T-helper 22 cell (primary cell): ENCODE measurements around the gene HPCAL1.

Experiments used
- DNase-seq: peaks from one replicate; pipeline ENCODE4 v3.0.0-alpha.2; 2020; ENCODE audit warnings: low read depth

The HPCAL1 gene

DNA sequence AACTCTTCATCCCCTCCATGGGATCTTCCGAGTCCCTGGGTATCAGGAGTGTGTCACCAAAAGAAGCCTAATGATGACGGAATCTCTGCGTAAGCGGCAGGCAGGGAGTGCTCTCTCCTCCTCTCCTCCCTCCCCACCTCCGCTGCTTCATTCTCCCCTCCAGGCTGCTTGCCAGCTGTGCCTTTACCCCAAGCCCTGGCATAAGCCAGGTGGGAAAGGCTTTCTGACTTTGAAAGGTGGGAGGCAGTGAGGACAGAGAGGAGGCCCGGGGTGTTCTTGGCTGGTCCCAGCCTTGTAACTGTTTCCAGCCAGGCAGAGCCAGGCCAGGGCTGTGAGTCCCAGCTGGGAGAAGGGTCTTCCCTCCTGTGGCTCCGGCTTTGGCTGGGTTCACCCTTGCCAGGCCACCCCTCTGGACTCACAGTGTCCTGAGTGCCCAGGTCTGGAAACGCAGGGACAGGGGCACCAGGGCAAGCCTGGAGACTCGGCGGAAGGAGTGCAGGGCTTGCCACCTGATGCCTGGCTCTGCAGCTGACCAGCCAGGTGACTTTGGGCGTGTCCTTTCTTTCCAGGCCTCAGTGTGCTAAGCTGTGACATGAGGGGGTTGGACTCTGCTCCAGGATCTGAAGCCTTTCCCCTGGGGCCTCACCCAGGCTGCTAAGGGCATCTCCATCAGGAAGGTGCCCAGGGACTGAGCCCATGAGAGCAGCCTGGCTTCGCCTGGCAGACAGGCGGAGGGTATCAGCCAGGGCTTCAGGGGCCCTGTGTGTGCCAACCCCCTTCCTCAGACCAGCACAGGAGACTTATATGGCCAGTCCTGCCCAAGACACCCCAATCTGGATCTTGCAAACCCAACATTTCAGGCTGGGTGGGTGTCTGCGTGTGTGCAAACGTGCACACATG, 32.7 kb upstream of the HPCAL1 start:
- no peak for DNase-seq

- no peak for DNase-seq
Measured at GRCh38 chr2:10271509-10271908, 31.2 kb upstream of the HPCAL1 start.

DNA sequence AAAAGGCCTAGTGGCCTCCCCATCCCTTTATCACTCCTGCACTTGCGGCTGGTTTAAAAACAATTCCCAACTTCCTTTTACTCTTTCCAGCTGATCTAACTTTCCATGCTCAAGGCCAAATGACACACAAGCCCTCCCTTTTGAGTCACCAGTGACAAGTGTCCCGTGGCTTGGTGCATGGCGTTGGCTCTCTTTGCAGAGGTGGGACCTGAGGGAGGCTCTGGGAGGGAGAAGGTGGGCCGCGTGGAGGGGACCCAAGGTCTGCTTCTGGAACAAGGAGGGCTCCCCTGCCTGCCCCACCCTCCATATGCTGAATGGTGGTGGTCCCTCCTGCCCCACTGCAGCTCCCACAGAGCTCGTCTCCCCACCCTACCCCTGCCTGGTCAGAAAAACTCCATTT, 30.8 kb upstream of the HPCAL1 start:
- no peak for DNase-seq

GRCh38 chr2:10272464-10272863, 30.2 kb upstream of the HPCAL1 start:
- no peak for DNase-seq

DNA sequence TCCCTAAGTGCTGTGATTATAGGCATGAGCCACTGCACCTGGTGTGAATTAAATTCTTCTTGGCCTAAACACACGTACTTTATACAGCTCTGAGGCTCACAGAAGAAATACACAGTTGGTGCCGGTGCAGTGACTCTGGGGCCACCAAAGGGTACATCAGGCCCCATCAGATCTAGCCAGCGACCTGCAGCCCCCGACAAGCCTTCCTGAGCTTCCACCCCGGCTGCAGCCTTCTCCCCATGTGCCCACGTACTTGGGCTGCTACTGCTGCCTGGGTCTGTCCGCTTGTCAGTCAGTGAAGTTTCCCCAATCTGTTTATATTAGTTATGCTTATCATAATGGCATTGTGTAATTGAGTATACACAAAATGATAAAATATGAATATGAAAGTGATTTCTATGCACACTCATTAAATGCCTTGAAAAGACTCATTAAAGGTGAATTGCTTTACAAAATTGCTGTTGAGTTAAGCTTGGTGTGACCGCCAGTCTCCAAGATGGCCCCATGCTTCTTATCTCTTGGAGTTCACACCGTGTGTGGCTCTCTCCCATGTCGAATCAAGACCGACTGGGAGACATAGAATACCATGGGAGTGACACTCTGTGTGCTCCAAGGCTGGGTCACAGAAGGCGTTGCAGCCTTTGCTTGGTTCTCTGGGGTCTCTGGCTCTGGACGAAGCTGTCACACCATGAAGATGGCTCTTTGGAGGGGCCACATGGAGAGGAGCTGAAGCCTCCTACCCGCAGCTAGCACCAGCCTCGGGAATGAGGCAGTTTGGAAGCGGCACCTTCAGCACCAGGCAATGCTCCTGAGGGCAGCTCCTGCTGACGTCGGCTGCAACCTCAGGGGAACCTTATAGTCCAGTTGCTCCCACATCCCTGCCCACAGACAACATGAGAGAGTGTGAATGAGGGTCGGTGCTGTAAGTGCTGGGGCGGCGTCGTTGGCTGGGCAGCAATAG, 29.2 kb upstream of the HPCAL1 start:
- DNase-seq, result no peak

DNA sequence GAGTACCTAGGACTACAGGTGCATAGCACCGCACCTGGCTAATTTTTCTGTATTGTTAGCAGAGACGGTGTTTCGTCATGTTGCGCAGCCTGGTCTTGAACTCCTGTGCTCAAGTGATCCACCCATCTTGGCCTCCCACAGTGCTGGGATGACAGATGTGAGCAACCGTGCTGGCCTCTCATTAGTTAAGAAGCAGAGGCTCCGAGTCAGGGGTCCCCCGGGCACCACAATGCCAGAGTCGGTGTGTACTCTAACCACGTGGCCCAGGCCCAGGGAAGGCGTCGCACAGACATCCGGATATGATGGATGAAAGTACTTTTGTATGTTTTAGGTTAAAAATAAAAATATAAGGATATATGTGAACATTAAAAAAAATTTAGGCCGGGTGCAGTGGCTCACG, 28.3 kb upstream of the HPCAL1 start:
- no peak for DNase-seq

DNA sequence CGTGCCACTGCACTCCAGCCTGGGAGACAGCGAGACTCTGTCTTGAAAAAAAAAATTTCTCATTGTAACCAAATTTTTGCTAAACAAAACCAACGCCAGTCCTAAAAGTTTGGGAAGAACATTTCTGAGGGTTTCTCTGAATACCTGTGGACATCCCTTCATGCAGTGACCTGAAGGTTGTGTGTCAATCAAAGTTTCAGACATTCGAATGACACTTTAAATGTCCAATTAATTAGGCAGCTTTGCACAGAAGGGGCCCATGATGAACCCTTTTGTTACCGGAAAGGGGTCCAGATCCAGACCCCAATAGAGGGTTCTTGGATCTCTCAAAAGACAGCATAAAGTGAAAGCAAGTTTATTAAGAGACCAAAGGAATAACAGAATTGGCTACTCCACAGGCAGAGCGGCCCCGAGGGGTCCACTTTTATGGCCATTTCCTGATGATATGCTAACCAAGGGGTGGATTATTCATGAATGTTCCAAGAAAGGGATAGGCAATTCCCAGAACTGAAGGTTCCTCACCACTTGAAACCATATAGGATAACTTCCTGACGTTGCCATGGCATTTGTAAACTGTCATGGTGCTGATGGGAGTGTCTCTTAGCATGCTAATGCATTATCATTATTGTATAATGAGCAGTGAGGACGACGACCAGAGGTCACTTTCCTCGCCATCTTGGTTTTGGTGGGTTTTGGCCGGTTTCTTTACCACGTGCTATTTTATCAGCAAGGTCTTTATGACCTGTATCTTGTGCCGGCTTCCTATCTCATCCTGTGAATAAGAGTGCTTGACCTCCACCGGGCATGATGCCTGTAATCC, 27.5 kb upstream of the HPCAL1 start:
- no peak for DNase-seq

GRCh38 chr2:10276481-10277292, 26.0 kb upstream of the HPCAL1 start:
- no peak for DNase-seq

DNA sequence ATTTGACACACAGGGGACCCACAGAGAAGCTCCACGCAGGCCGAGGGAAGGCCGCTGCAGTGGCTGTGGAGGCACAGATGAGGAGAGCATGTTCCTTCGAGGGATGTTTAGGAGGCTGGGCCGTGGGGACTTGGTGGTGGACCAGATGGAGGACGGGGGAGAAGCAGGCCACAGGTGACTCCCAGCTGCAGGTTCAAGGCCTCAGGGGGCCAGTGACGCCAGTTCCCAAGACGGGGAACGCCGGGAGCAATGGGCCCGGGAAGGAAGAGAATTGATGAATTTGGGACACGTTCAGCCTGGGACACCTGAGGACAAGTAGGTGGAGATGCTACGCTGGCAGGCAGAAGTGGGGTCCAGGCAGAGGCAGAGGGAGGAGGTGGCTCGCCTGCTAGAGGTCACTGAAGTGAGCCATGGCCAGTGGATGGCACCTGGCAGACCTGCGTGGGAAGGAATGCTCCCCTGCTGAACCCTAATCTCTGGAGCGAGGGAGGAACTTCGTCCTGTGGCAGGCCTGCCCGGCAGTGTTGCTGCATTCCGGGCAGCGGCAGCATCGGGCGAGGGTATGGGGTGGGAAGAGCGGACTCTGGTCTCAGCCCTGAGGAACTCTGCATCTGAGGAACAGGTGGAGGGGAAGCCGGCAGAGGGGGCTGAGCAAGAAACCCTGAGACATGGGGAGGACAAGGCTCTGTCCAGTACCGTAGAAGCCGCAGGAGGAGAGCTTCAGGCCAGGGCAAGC, 25.2 kb upstream of the HPCAL1 start:
- DNase-seq, result no peak

DNA sequence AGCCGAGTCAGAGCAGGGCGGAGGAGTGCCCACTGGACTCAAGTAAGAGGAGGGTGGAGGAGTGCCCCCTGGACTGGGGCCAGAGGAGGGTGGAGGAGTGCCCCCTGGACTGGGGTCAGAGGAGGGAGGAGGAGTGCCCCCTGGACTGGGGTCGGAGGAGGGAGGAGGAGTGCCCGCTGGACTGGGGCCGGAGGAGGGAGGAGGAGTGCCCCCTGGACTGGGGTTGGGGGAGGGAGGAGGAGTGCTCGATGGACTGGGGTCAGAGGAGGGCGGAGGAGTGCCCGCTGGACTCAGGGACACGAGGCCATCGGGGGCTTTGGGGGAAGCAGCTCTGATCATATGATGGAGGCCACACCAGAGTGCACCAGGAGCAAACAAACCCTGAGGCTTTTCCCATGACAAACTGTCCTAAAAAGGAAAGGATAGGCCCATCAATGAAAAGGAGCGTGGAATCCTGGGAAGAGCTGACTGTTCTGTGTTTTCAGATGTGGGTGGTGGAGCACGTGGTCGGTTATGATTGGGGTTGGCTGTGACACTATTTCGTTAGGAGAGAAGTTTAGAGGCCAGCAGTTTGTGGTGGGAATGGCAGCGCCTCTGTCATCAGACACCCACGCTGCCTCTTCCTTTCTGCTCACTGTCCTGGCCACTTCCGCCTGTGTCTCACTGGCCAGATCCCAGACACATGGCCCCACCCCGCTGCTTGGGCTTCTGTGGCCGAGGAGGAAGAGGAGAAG, 24.5 kb upstream of the HPCAL1 start:
- DNase-seq, result no peak

GRCh38 chr2:10278763-10279471, 23.8 kb upstream of the HPCAL1 start:
- DNase-seq, result no peak

DNA sequence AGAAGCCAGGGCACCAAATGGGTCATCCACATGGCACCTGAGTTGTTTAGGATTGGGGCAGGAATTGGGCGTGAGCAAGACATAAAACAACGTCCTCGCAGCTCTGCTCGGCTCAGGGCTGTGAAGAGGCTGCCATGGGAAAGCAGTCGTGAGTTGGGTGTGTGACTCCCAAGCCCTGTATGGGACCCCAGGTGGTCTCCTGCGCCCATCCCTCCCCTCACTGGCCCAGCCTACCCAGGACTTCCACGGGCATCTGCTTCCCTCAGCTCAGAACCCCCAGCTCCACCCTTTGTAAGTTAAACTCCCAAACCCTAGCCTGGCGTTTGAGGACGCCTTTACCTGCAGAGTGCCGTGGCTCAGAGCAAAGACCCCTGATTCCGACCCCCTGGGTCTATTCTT, 23.2 kb upstream of the HPCAL1 start:
- no peak for DNase-seq

- DNase-seq, result no peak
Measured at GRCh38 chr2:10279946-10280463, 22.7 kb upstream of the HPCAL1 start.

DNA sequence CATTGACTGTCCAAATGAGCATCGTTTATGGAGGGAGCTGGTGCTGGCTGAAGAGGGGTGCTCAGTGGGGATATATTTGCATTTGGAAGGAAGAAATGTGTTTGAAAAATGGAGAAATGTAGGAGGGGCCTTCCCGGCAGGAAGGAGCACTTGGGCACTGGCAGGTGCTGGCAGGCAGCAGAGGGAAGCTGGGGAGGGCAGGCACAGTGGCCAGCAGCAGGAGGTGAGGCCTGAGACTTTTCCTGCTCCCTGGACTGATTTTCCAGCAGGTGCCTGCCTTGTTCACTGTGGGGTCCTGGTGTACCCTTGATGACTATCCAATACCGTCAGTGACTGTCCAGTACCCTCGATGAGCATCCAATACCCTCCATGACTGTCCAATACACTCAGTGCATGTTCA, 20.8 kb upstream of the HPCAL1 start:
- no peak for DNase-seq

- no peak for DNase-seq
Measured at GRCh38 chr2:10282611-10283105, 20.0 kb upstream of the HPCAL1 start.

- no peak for DNase-seq
Measured at GRCh38 chr2:10283106-10284062, 19.3 kb upstream of the HPCAL1 start.

- DNase-seq, result no peak
Measured at GRCh38 chr2:10284108-10284870, 18.4 kb upstream of the HPCAL1 start.
